Germinal center (tissue), 1 donor: ENCODE data around the gene FGF7.
"Not testable (repeated sequence)": the region's sequence is repeated elsewhere in the genome, so short reads cannot be mapped to it uniquely, and the experiment has no call there.

Source experiments
- DNase-seq: peaks from one replicate; pipeline ENCODE4 v3.0.0; 2012; ENCODE audit warnings: mixed read lengths, low spot score

The FGF7 gene, protein sequence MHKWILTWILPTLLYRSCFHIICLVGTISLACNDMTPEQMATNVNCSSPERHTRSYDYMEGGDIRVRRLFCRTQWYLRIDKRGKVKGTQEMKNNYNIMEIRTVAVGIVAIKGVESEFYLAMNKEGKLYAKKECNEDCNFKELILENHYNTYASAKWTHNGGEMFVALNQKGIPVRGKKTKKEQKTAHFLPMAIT

DNA sequence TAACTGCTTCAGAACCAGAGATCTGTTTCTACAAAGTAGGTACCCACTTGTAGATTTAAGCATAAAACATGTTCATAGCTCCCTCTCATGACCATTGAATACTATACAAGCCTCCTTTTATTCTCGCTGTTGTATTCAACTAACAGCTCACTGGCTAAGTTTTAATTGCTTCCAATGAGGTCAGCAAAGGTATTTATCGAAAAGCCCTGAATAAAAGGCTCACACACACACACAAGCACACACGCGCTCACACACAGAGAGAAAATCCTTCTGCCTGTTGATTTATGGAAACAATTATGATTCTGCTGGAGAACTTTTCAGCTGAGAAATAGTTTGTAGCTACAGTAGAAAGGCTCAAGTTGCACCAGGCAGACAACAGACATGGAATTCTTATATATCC is at the start of gene FGF7:
Gene FGF7 (plus strand): TSS at position 222 of the 400 bp plus-strand sequence. CDS start 1,056 bp downstream, outside the sequence.
- DNase-seq: no peak

DNA sequence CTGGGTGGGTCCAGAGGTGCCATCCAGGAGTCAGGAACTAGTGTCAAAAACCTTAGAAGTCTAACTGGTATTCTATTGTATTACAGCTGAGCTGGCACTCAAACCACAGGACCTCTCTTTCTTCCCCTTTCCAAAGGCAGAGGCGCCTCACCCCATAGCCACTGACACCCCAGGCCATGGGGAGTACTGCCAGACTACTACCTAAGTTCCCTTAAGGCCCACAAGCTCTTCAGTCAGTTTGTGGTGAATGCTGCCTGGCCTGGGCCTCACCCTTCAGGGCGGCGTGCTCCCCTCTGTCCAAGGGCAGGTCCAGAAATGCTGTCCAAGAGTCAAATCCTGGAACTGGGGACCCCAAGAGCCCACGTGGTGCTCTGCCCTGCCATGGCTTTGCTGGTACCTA is 43.0 kb upstream of the FGF7 start:
- DNase-seq: no peak

DNA sequence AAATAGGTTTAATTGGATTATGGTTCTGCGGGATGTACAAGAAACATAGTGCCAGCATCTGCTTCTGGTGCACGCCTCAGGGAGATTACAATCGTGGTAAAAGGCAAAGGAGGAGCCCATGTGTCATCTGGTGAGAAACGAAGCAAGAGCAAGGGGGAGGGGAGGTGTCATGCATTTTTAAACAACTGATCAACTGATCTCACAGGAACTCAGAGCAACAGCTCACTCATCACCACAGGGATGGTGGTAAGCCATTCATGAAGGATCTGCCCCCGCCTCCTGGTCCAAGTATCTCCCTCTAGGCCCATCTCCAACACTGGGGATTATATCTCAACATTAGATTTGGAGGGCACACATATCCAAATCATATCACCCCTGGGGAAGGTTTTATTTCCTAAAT is 42.1 kb upstream of the FGF7 start:
- no peak for DNase-seq

DNA sequence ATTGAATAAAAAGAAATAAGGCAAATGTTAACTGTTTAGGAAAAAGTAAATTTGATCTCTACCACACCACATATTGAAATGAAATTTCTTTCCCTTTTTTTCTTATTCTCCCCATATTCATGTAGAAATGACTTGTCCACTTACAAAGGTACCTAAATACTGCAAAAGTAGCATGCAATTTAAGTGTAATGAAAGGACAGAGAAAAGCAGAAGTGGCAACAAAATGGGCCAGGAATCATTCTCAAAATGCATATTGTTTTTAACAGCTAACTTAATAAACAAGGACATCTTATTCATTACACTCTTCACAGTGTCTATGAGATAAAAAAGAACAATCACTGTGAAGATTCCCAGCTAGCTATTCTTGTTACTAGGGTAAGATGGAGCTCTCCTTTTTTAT is 40.6 kb upstream of the FGF7 start:
- DNase-seq: no peak

DNA sequence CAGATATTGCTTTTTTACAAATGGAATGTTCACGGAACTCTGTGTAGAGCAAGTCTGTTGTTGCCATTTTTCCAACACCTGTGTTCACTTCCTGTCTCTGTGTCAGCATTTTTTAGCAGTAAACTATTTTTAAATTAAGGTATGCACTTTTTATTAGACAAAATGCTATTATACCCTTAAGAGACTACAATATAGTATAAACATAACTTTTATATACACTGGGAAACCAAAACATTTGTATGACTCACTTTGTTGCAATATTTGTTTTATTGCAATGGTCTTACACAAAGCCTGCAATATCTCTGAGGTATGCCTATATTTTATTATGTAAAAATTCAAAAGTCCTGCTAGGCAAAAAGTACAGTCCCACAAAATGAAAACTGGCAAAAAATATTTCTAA is 39.8 kb upstream of the FGF7 start:
- DNase-seq: no peak

DNA sequence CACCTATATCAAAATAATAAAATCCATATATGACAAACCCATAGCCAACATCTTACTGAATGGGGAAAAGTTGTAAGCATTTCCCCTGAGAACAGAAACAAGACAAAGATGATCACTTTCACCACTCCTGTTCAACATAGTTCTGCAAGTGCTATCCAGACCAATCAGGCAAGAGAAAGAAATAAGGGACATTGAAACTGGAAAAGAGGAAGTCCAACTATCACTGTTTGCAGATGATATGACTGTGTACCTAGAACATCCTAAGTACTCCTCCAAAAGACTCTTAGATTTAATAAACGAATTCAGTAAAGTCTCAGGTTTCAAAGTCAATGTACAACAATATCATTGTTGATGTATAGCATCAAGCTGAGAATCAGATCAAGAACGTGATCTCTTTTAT is 35.6 kb upstream of the FGF7 start:
- DNase-seq: no peak

DNA sequence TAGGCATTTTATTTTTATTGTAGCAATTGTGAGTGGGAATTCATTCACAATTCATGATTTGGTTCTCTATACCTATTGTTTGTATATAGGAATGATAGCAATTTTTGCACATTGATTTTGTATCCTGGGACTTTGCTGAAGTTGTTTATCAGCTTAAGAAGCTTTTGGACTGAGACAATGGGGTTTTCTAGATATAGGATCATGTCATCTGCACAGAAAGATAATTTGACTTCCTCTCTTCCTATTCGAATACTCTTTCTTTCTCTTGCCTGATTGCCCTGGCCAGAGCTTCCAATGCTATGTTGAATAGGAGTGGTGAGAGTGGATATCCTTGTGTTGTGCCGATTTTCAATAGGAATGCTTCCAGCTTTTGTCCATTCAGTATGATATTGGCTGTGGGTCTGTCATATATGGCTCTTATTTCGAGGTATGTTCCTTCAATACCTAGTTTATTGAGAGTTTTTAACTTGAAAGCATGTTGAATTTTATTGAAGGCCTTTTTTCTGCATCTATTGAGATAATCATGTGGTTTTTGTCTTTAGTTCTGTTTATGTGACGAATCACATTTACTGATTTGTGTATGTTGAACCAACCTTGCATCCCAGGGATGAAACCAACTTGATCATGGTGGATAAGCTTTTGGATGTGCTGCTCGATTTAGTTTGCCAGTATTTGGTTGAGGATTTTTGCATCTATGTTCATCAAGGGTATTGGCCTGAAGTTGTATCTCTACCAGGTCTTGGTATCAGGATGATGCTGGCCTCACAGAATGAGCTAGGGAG is 20.3 kb upstream of the FGF7 start:
- DNase-seq: not testable (repeated sequence)

DNA sequence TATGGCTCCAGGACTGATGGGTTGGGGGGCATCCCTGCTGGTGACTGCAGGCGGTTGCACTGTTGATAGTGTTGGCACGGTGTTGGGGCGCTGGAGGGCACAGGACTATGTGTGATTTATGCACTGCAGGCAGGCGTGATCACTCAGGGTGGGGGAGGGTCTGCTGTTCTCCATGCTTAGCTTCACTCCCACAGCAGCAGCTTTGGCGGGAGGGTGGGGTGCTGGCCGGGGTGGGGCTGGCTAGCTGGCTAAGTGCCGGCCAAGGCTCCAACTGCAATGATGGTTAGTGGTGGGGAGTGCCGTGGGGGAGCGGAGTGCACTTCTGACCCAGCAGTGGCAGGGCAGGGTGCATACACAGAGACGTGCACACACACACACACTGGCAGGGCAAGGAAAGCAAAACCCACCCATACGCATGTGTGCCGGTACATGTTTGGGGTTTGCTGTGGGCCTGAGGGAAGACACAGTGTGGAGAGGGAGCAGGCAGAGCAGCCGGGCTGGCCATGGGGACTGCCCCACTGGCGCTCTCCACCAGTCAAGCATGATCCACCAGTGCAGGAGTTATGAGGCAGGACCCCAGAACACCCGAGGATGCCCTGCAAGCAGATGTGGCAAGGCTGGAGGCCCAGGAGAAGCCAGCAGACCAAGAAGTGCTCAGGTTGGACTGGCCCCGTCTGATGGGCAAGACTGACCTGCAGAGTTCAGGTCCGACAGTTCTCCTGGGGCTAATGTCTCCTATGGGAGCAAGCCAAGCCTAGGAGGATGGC is 16.5 kb upstream of the FGF7 start:
- no peak for DNase-seq

DNA sequence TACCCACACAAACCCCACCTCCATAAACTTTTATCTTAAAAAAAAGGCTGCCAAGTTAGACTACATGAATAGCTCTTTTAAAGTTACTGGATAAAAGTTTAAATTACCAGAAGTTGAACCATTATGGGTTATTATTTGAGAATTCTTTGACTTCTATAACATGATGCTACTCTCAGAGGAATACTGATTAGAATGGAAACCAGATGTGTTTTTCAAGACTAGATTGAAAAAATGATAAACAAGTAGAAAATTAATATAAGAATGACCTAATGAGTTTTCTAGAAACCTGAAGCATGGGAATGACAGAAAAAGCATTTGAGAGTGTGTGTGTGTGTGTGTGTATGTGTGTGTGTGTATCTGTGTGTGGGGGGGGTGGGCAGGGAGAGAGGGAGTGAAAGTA is 12.4 kb upstream of the FGF7 start:
- DNase-seq: no peak

DNA sequence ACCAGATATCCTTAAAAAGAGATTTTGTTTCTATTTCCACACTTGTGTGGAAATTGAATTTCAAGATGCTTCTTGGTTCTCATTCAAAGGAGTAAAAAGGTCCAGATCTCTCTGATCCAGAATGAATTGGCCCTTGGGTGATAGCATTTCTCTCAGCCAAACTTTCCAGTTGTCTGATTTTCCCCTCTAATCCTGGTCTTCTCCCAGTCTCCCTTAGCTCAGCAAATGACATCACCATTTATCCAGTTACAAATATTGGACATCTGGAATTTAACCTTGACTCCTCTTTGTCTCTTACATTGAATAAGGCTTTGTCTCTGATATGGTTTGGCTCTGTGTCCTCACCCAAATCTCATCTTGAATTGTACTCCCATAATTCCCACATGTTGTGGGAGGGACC is 10.2 kb upstream of the FGF7 start:
- no peak for DNase-seq

DNA sequence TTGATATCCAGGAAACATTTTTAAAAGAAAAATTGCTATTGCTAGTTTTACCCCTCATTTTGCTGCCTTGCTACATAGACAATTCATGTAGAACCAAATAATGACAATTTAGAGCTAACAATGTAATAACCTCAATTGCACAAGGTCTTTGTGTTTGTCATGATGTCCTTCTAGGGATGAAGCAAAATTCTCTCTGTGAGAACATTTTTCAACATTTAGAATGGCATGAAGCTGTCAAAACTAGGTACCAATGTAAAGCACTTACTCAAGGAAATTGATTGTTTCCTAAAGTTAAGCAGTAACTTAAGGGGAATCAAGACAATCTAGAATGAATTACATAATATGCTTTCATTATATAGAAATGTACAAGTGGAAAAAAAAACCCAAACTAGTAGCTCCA is 7.9 kb upstream of the FGF7 start:
- DNase-seq: no peak

DNA sequence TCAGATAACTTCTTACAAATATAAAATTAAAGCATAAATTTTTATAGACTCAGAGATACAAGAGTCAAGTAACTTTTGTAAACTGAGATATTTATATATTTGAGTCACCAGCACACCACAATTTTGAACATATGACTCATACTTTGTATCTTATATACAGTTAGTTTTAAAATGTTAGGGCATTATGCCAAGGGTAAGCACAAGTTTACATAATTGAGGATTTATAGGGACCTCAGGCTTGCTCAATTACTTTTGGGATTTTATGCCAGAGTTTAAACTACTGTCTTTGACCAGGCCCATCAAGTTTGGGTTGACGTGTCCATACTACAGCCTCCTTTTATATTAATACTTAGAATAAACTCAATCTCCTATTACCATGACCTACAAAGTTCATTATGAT is 7.4 kb upstream of the FGF7 start:
- no peak for DNase-seq

DNA sequence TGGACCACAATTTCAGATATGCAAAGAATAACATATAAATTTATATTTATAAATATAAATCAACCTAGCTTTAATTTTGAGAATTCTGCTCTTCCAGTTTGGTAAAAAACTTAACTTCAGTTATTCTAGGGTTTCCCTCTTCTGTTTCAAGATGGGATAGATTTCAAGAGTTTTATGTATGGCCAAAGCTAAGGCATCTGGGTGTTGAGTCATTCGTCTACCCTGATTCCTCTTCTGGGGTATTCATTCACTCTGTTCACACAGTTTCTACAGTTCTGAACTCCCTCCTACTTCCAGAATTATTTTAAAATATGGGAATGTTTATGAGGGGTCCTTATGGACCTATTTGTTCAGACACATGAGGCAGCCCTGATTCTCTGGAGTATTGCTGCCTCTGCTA is 4.2 kb upstream of the FGF7 start:
- DNase-seq: no peak

DNA sequence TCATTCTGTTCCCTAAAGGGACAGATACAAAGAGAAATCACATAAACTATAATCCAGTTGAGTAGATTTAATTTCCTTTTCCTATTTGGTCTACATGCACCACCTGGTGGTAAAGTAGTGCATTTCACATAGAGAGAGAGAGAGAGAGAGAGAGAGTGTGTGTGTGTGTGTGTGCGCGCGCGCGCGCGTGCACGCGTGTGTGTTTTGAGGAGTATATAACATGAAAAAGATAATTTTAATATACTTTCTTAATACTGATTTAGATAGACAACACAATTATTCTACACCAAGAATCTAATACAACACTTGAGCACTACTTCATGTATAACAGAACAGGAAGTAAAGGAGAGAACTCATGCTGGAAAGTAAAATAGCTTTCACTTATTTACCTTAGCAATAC is 1.1 kb upstream of the FGF7 start:
- peak; percentile 6 for DNase-seq

DNA sequence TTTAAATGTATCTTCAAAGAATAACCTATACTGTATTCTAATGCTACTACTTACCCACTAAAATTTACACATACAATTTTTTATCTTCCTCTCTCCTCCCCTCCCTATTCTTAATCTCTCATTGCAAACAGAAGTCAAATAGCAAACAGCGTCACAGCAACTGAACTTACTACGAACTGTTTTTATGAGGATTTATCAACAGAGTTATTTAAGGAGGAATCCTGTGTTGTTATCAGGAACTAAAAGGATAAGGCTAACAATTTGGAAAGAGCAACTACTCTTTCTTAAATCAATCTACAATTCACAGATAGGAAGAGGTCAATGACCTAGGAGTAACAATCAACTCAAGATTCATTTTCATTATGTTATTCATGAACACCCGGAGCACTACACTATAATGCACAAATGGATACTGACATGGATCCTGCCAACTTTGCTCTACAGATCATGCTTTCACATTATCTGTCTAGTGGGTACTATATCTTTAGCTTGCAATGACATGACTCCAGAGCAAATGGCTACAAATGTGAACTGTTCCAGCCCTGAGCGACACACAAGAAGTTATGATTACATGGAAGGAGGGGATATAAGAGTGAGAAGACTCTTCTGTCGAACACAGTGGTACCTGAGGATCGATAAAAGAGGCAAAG is 984 bp downstream of the FGF7 start:
- DNase-seq: no peak

DNA sequence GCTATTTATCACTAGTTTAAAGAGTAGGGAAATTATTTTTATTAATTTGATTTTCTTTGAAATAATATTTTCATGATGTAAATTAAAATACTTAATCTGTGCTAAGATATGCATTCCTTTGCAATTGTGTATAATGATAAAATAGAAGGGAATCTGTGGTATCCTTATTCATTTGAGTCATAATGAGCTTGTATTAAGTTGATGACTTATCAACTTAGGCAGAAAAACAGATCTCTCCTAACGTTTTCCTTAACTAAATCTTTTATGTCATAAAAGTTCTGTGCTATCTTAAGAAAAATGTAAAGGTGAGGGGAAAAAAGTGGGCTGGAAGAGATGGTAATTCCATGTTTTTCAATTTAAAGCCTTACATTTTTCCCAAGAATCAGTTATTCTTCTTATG is 1.9 kb downstream of the FGF7 start:
- no peak for DNase-seq

DNA sequence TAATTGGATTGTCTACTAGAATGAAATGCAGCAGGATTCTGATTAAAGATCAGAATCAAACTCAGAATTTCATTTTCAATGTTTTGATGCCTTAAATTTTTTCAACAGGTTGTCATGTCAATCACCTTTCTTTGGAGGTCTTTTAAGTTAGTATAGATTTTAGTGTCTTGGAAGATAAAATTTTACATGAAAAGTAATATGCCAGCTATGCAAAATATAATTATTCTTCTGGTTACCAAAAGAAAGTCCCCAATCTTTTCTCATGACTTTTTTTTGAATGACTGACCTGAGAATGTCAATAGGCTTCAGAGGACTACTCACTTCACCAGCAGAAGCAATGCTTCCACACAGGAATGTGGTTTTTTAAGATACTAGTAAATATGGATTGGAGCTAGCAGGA is 4.3 kb downstream of the FGF7 start:
- no peak for DNase-seq

DNA sequence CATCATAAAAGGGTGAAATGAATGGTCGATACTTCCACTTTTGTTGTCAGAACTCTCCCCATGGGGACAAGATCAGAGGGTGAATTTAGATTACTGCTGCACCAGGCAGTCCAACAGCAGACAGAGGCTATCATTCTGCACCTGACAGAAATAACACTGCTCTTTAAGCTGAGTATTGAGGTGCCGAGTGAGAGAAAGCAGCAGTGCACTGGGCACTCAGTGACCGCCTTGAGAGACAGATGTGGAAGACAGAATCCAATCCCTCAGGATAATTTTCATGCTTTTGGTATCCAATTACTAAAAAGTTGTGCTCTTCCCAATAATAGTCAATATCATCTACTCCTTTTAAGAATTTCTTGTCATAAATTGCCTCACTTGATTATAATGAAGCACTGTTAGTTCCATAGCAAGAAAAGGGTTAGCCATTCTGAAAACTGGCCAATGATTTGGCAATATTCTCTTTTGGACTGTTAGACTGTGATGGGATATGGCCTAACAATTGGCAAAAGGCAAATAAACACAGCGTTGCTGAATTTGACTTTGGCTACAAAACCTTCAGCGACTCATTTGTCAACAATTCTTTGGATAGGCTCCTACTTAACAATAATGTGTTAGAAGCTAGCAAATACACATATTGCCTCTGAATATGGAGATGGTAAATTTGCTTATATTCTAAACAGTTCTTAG is 5.5 kb downstream of the FGF7 start:
- DNase-seq: no peak

DNA sequence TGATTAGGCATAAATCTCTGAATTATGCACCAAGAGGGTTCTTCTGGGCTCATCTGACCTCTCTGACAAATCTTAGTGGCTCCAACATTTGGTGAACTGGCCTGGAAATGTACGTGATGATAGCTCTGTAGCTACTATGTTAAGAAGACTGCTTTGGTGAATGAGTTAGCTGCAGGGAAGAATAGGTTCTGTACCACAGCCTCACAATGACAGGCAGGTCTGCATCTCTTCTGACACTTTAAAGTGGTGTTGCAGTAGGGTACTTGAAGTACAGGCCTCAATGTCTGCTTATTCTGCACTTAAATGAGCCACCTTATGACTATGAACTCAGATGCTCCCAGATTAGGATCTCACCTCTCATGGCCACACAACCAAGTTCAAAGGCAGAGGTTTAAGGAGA is 7.0 kb downstream of the FGF7 start:
- no peak for DNase-seq

DNA sequence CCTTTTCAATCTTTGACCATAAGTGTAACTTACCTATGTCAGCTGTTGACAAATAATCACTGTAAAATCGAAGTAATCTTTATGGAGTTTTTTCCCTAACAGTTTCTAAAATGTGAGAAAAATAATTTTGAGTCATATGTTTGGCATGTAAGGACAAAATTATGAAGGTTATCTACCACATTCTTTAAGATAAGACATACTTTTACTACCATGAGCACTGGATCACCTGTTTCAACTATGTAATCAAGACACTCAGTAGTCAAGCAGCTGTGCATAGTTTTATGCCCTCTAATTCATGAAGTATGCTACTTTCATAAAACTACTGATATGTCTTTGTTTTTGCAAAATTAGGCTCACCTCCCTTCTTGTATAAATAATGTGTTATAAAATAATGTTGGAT is 12.1 kb downstream of the FGF7 start:
- no peak for DNase-seq

DNA sequence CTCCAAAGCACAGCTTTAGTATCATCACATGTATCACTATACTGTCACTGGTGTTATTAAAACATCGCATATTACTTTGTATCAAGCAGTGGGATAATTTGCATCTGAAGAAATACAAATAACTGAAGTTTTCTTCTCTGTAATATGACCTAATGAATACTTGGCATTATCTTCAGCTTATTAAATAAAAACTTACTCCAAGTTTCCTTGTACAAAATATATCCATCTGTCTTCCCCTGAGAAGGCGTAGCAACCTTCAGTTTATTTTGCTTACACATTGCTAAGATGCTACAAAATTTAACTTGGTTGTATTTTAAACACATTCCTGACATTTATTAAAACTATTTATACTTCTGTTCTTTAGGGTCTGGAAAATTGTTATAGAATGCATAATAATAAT is 13.7 kb downstream of the FGF7 start:
- DNase-seq: no peak

DNA sequence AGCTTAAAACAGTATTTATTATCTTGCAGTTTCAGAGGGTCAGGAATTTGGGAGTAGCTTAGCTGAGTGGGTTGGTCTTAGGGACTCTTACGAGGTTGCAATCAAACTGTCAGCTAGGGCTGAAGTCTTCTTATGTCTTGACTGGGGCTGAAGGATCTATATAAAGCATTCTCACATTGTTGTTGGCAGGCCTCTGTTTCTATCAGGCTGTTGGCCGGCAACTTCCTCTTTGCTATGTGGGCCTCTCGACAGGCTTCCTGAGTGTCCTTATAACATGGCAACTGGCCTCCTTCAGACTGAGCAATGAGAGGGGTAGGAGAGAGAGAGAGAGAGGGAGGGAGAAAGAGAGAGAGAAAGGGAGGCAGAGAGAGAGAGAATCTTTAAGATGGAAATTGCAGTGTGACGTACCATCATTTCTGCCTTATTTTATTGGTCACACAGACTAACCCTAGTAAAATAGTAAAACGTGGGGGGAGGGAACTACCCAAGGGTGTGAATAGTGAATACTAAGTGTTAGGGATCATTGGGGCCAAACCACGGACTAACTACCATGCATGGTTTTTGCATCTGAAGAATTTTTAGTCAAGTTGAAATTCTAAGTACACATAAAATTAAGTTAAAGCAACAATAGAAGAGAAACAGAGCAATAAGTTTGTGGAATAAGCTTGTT is 16.1 kb downstream of the FGF7 start:
- DNase-seq: no peak
